GM10266 (cell line): ENCODE measurements around the gene POPDC3.

ENCODE experiments used
- DNase-seq: peaks from one replicate; pipeline ENCODE4 v3.0.0; 2012; ENCODE audit errors: extremely low spot score
- CTCF ChIP-seq: IDR thresholded peaks from 2 replicates; pipeline ENCODE4 v1.5.1; 2012; ENCODE audit warnings: mild to moderate bottlenecking, low read depth; ENCODE audit not compliant: control insufficient read depth, insufficient read depth; ENCODE audit errors: missing control alignments

Gene POPDC3

GRCh38 chr6:105121981-105122380, 57.8 kb downstream of the POPDC3 start:
- no peak for TF ChIP-seq CTCF
- DNase-seq = no peak

GRCh38 chr6:105120570-105120969, 59.2 kb downstream of the POPDC3 start:
- no peak for DNase-seq
- TF ChIP-seq CTCF = no peak

- no peak for DNase-seq
- no peak for TF ChIP-seq CTCF
Observed at GRCh38 chr6:105116150-105116549, 63.7 kb downstream of the POPDC3 start.

- TF ChIP-seq CTCF = no peak
- no peak for DNase-seq
Observed at GRCh38 chr6:105113422-105113821, 66.4 kb downstream of the POPDC3 start.

GRCh38 chr6:105112577-105112976, 67.2 kb downstream of the POPDC3 start:
- TF ChIP-seq CTCF = no peak
- DNase-seq = no peak

GRCh38 chr6:105111871-105112270, 67.9 kb downstream of the POPDC3 start:
- TF ChIP-seq CTCF = no peak
- no peak for DNase-seq

GRCh38 chr6:105111105-105111504, 68.7 kb downstream of the POPDC3 start:
- DNase-seq = no peak
- TF ChIP-seq CTCF = no peak
